HepG2 (cell line): ENCODE data around the gene PAN2. TPM values are rescaled to one million over a fixed set of nuclear protein-coding genes. Genes with fewer than 3 reads are reported as not detected.
A peak's percentile ranks its signal among the peaks of the same experiment; 100 is the strongest.

Experiments
- ARID4A ChIP-seq: sonication (generic); formaldehyde crosslinking; IDR thresholded peaks from 2 replicates; pipeline ENCODE4 v1.5.0; 2020; ENCODE audit warnings: mild to moderate bottlenecking, missing genetic modification reagents, borderline replicate concordance
- ESRRA ChIP-seq: sonication (generic); formaldehyde crosslinking; IDR thresholded peaks from 2 replicates; pipeline ENCODE4 v1.5.1; 2020; ENCODE audit warnings: mild to moderate bottlenecking, low read depth, missing genetic modification reagents
- FOSL2 ChIP-seq: sonication (generic); formaldehyde crosslinking; IDR thresholded peaks from 2 replicates; pipeline ENCODE4 v1.4.0; 2020; ENCODE audit warnings: missing genetic modification reagents
- FOXA1 ChIP-seq, 2 experiments: fragments of 450-650 bp in 1 of 2; sonication (generic) in 1 of 2; formaldehyde crosslinking in 1 of 2; IDR thresholded peaks; 2 replicates each; pipeline versions ENCODE4 v1.4.0 to v1.6.1; 2016 to 2020; ENCODE audit warnings: missing genetic modification reagents in 1 of 2
- HOXA5 ChIP-seq: sonication (generic); formaldehyde crosslinking; IDR thresholded peaks from 2 replicates; pipeline ENCODE4 v1.4.0; 2020; ENCODE audit warnings: missing genetic modification reagents
- NCOR1 ChIP-seq: fragments of 200-600 bp; sonication (generic); IDR thresholded peaks from 2 replicates; pipeline ENCODE4 v1.7.0; 2017; ENCODE audit warnings: antibody characterized with exemption, low read length, borderline replicate concordance
- PHB2 ChIP-seq: fragments of 450-650 bp; IDR thresholded peaks from 2 replicates; pipeline ENCODE4 v1.6.1; 2018; ENCODE audit not compliant: partially characterized antibody
- PHF5A ChIP-seq: IDR thresholded peaks from one replicate; pipeline ENCODE4 v1.6.1; 2018; ENCODE audit warnings: low read depth, missing genetic modification reagents; ENCODE audit not compliant: unreplicated experiment
- RBAK ChIP-seq: sonication (generic); formaldehyde crosslinking; IDR thresholded peaks from 2 replicates; pipeline ENCODE4 v1.5.1; 2020; ENCODE audit warnings: mild to moderate bottlenecking, missing genetic modification reagents
- SMAD3 ChIP-seq: sonication (generic); formaldehyde crosslinking; IDR thresholded peaks from 2 replicates; pipeline ENCODE4 v1.4.0; 2020; ENCODE audit warnings: missing genetic modification reagents
- TP53 ChIP-seq: sonication (generic); formaldehyde crosslinking; conservative IDR thresholded peaks from 2 replicates; pipeline ENCODE4 v1.4.0; 2020; ENCODE audit warnings: missing genetic modification reagents
- ZBED4 ChIP-seq: sonication (generic); formaldehyde crosslinking; IDR thresholded peaks from 2 replicates; pipeline ENCODE4 v1.4.0; 2020; ENCODE audit warnings: missing genetic modification reagents, borderline replicate concordance
- ZBTB34 ChIP-seq: sonication (generic); formaldehyde crosslinking; IDR thresholded peaks from 2 replicates; pipeline ENCODE4 v1.8.0; 2022; ENCODE audit warnings: mild to moderate bottlenecking, missing genetic modification reagents
- ZNF101 ChIP-seq: sonication (generic); formaldehyde crosslinking; IDR thresholded peaks from 2 replicates; pipeline ENCODE4 v1.4.0; 2020; ENCODE audit warnings: mild to moderate bottlenecking, low read depth, missing genetic modification reagents, borderline replicate concordance
- ZNF205 ChIP-seq: IDR thresholded peaks from 2 replicates; pipeline ENCODE4 v1.6.1; 2018; ENCODE audit warnings: missing biosample characterization, missing genetic modification reagents
- ZNF3 ChIP-seq: IDR thresholded peaks from 2 replicates; pipeline ENCODE4 v1.7.0; 2017; ENCODE audit warnings: inconsistent platforms
- ZNF30 ChIP-seq: sonication (generic); formaldehyde crosslinking; IDR thresholded peaks from 2 replicates; pipeline ENCODE4 v1.5.0; 2020; ENCODE audit warnings: mild to moderate bottlenecking, missing genetic modification reagents
- ZNF383 ChIP-seq: sonication (generic); formaldehyde crosslinking; IDR thresholded peaks from 2 replicates; pipeline ENCODE4 v1.4.0; 2020; ENCODE audit warnings: missing genetic modification reagents, mild to moderate bottlenecking, borderline replicate concordance
- ZNF569 ChIP-seq: sonication (generic); formaldehyde crosslinking; IDR thresholded peaks from 2 replicates; pipeline ENCODE4 v1.5.0; 2020; ENCODE audit warnings: mild to moderate bottlenecking, missing genetic modification reagents, moderate library complexity, borderline replicate concordance
- ZNF652 ChIP-seq: IDR thresholded peaks from 2 replicates; pipeline ENCODE4 v1.6.1; 2016; ENCODE audit warnings: low read depth, borderline replicate concordance
- polyA plus RNA-seq, 8 experiments: library from polyadenylated mRNA; depleted of rRNA in 3 of 8; stranded (reverse) in 7 of 8; unstranded in 1 of 8; fragments of >200 nt; fragmentation: Illumina TruSeq in 4 of 8; extraction: Trizol in 4 of 8; gene quantifications; 2 replicates each; pipeline versions ENCODE4 v1.2.1 to v1.2.3, GENCODE V29; 2011 to 2016; ENCODE audit warnings: low read depth in 4 of 8, missing spikeins in 1 of 8, mixed read lengths in 1 of 8; ENCODE audit not compliant: insufficient read depth in 1 of 8
- total RNA-seq, 5 experiments: library from RNA; depleted of rRNA; stranded (reverse); fragments of >200 nt; fragmentation: Illumina TruSeq; extraction: Trizol; gene quantifications; 2 replicates each; pipeline ENCODE4 v1.2.3, GENCODE V29; 2016; ENCODE audit warnings: low read depth in 1 of 5

PAN2 gene
- total and polyA plus RNA-seq, 2 of the 13 experiments (the other 11 are each of a cell fraction or from before 2014, with no cell fraction given), result 27.2 to 61.1 TPM

GRCh38 chr12:56266693-56267442 lies 66.9 kb downstream of the PAN2 start, which contains the start of gene COQ10A (continued):
- no peak; the same call in none of the 2 replicates for TF ChIP-seq ESRRA (CRISPR knock-in tag)
- TF ChIP-seq ZNF205 (CRISPR knock-in tag), result peak; percentile 65; the same call in 1 of the 2 replicates
- TF ChIP-seq ZNF383 (CRISPR knock-in tag), result no peak
- TF ChIP-seq ZNF569 (CRISPR knock-in tag), result no peak
- peak; percentile 94 for TF ChIP-seq ARID4A (CRISPR knock-in tag)
- TF ChIP-seq NCOR1, result no peak
- TF ChIP-seq ZNF101 (CRISPR knock-in tag), result no peak
- no peak for TF ChIP-seq ZBTB34 (CRISPR knock-in tag)
- no peak for TF ChIP-seq PHF5A (CRISPR knock-in tag)
- no peak for TF ChIP-seq RBAK (CRISPR knock-in tag)
- peak; percentile 9; the same call in 1 of the 2 replicates for TF ChIP-seq FOSL2 (CRISPR knock-in tag)
- 0 out of 2 replicates have a peak, but pooled peaks have one; percentile 31 for TF ChIP-seq ZBED4 (CRISPR knock-in tag)
- peak; percentile 67; the same call in 1 of the 2 replicates for TF ChIP-seq SMAD3
- no peak for TF ChIP-seq PHB2
- TF ChIP-seq FOXA1 (IDR thresholded peaks at IDR 0.05), result no peak
- peak; percentile 40; the same call in 1 of the 2 replicates for TF ChIP-seq FOXA1 (CRISPR knock-in tag; IDR thresholded peaks at IDR 0.05)
- TF ChIP-seq TP53 (CRISPR knock-in tag), result no peak
- TF ChIP-seq ZNF3, result 0 out of 2 replicates have a peak, but pooled peaks have one; percentile 19
- TF ChIP-seq ZNF30 (CRISPR knock-in tag), result 0 out of 2 replicates have a peak, but pooled peaks have one; percentile 48
- no peak for TF ChIP-seq HOXA5 (CRISPR knock-in tag)
- TF ChIP-seq ZNF652, result no peak
